ENCODE measurements around the gene VCX3A.
"Not testable (repeated sequence)": the region's sequence is repeated elsewhere in the genome, so short reads cannot be mapped to it uniquely, and the experiment has no call there.

The VCX3A gene

GRCh38 chrX:6535018-6535417 lies at the start of gene VCX3A:
Gene VCX3A (minus strand): TSS chrX:6535118. CDS start chrX:6534497, 621 bp downstream.
- DNase-seq (ENCODE audit: extremely low read depth in 1 of 2, low read depth in 1 of 2), result not testable (repeated sequence)

GRCh38 chrX:6574762-6575161 lies 39.8 kb upstream of the VCX3A start:
- DNase-seq (ENCODE audit: extremely low read depth in 1 of 2, low read depth in 1 of 2), result no peak

GRCh38 chrX:6568031-6568430 lies 33.1 kb upstream of the VCX3A start:
- DNase-seq (ENCODE audit: extremely low read depth in 1 of 2, low read depth in 1 of 2), result no peak

GRCh38 chrX:6558979-6559378 lies 24.1 kb upstream of the VCX3A start:
- DNase-seq (ENCODE audit: extremely low read depth in 1 of 2, low read depth in 1 of 2), result no peak

- DNase-seq (ENCODE audit: extremely low read depth in 1 of 2, low read depth in 1 of 2), result no peak
These were observed 22.8 kb upstream of the VCX3A start for GRCh38 chrX:6557690-6558089.

- DNase-seq (ENCODE audit: extremely low read depth in 1 of 2, low read depth in 1 of 2), result no peak
These were observed 16.1 kb upstream of the VCX3A start for GRCh38 chrX:6550999-6551398.

GRCh38 chrX:6545712-6546111 lies 10.8 kb upstream of the VCX3A start:
- DNase-seq (ENCODE audit: extremely low read depth in 1 of 2, low read depth in 1 of 2), result no peak

GRCh38 chrX:6526564-6527136 lies 8.3 kb downstream of the VCX3A start:
- no peak for DNase-seq (ENCODE audit: extremely low read depth in 1 of 2, low read depth in 1 of 2)

GRCh38 chrX:6517376-6517775 lies 17.5 kb downstream of the VCX3A start:
- DNase-seq (ENCODE audit: extremely low read depth in 1 of 2, low read depth in 1 of 2), result no peak

GRCh38 chrX:6506444-6506843 lies 28.5 kb downstream of the VCX3A start:
- DNase-seq (ENCODE audit: extremely low read depth in 1 of 2, low read depth in 1 of 2), result no peak

- no peak for DNase-seq (ENCODE audit: extremely low read depth in 1 of 2, low read depth in 1 of 2)
These were observed 29.0 kb downstream of the VCX3A start for GRCh38 chrX:6505960-6506359.

GRCh38 chrX:6500719-6501118 lies 34.2 kb downstream of the VCX3A start:
- no peak for DNase-seq (ENCODE audit: extremely low read depth in 1 of 2, low read depth in 1 of 2)

GRCh38 chrX:6498324-6498723 lies 36.6 kb downstream of the VCX3A start:
- DNase-seq (ENCODE audit: extremely low read depth in 1 of 2, low read depth in 1 of 2), result no peak
